GM19351 (cell line): Measurements from ENCODE around the gene VIL1.

Experiments used
- ATAC-seq: cut with Tn5 transposase; IDR thresholded peaks from one replicate; pipeline ENCODE4 v1.9.1; 2021; ENCODE audit warnings: mild to moderate bottlenecking, moderate library complexity; ENCODE audit not compliant: unreplicated experiment

VIL1 gene

DNA sequence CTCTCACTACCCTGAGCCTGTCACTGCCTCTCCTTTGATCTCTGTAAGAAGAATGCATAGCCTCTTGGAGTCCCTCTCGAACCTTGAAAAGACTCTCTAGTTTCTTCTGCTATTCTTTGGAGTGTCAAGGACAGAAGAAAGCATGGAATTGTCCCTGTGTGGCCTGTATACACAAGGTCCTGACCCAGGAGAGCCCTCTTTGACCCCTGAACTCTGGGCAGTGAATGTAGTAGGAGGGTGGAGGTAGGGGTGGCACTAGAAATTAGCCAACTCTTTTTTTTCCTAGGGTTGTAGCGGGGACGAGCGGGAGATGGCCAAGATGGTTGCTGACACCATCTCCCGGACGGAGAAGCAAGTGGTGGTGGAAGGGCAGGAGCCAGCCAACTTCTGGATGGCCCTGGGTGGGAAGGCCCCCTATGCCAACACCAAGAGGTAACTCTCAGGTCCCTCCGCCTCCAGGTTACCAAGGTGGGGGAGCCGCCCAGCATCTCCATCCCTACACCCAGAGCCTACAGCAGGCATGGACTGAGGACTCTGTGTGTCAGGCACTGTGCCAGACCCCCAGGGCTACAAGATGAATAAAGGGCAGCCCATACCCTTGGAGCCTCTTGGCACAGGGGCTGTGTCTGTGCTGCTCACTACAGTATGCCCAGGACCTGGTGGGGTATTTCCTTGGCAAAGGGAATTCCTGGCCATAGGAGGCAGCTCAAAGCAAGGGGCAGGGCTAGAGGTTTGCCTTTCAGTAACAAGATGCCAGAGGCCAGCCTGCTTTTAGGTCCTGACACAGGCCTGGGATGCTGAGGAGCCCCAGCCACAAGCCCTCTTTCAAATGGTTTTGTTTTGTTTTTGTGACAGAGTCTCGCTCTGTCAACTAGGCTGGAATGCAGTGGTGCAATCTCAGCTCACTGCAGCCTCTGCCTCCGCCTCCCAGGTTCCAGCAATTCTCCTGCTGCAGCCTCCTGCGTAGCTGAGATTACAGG, 16.4 kb downstream of the VIL1 start:
- ATAC-seq: no peak

DNA sequence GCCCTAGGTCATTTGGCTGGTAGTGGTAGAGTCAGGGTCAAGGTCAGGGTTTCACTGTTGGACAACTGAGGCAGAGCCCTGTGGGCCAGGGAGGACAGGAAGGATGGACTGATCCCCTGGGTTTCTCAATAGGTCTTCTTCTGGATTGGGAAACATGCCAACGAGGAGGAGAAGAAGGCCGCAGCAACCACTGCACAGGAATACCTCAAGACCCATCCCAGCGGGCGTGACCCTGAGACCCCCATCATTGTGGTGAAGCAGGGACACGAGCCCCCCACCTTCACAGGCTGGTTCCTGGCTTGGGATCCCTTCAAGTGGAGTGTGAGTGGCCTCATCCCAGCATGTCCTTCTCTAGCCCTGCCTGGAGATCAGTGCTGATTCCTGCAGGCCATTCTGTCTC, 18.1 kb downstream of the VIL1 start:
- no peak for ATAC-seq

DNA sequence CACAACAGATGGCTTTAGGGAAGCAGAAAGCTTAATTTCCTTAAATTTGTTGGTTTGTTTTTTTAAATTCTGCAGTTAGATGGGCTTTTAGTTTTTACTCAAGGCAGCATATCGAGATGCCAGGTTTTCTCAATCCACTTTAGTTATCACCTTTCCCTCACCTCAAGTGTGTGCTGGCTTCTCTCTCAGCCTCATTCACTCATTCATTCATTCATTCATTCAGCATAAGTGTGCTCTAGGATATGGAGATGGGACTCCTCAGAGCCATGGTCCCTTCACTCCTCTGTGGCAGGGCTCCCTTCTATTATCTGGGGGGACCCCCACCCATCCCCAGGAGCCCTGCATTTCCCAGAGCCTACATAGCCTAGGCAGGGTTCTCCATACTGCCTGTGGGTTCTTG, 19.0 kb downstream of the VIL1 start:
- no peak for ATAC-seq

DNA sequence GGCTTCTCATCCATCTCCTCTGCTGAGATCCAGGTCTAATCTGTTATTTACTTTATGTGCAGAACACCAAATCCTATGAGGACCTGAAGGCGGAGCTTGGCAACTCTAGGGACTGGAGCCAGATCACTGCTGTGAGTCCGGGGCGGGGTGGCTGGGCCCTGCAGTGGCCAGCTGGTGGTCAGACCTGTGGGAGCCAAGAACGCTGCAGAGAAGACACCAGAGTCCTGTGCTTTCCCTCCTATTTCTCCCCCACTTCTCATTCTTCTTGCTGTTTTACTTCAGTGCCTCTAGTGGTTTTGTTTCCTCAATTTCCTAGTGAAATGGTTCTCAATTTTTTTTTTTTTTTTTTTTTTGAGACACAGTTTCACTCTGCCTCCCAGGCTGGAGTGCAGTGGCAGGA, 19.7 kb downstream of the VIL1 start:
- no peak for ATAC-seq

DNA sequence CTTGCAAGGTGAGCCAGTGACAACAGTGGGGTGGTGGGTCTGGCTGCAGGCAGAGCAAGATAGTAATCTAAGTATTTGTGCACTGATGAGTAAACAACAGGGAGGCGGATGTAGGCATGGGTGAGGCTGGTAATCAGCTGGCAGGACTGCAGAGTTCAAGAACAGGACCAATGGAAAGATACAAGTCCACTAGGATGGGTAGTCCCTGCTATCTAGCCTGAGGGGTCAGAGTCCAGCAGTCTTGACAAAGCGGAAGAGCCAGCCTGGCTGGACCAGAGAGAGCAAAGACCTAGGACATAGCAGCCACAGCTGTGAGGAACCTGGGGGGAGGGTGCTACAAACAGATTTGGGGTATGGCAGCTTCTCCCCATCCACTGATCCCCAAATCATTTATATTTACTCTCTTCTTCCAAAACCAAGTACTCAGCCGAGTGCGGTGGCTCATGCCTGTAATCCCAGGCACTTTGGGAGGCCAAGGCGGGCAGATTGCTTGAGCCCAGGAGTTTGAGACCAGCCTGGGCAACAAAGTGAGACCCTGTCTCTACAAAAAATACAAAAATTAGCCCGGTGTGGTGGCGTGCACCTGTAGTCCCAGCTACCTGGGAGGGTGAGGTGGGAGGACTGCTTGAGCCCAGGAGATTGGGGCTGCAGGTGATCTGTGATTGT, 25.9 kb downstream of the VIL1 start:
- ATAC-seq: no peak

DNA sequence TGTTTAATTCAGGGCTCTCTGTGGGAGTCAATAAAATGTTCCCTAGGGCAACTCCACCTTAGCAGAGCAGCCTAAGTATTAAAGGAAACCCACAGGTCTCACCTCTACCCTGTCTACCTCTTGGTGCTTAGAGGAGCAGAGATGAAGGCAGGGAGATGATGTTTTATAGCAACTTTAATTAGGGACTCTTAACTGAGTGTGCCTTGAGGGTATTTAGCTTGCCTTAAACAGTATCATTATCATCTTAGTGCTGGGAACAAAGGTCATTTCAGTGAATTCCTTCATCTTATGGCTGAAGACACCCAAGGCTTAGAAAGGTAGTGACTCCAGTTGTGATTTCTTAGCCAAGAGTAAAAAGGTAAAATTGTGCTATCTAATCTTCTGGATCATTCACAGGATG, 26.7 kb downstream of the VIL1 start:
- no peak for ATAC-seq

DNA sequence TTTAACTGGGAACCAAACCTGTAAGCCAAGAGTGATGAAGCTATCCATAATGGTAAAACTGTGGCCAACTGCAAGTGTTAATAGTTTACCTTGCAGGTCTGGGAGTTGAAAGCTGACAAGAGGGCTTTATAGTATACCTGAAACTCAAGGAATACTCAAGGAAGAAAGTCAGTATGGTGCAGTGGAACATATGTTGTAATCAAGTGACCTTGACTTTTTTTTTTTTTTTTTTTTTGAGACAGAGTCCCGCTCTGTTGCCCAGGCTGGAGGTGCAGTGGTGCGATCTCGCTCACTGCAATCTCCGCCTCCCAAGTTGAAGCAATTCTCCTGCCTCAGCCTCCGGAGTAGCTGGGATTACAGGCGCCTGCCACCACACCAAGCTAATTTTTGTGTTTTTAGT, 27.6 kb downstream of the VIL1 start:
- ATAC-seq: no peak

DNA sequence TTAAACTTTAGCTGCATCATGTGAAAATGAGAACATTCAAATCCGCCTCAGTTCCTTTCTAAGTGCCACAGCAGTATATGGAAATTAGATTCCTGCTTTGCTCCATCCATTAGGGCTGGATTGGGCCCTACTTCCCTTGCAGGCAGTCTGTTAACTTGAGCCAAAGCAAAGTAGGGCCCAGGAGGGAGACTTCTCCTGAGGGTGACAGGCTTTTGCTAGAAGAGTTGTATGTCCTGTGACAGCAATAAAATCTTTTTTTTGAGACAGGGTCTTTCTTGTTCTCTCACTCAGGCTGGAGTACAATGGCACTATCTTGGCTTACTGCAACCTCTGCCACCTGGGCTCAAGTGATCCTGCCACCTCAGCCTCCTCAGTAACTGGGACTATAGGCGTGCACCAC, 28.1 kb downstream of the VIL1 start:
- no peak for ATAC-seq

DNA sequence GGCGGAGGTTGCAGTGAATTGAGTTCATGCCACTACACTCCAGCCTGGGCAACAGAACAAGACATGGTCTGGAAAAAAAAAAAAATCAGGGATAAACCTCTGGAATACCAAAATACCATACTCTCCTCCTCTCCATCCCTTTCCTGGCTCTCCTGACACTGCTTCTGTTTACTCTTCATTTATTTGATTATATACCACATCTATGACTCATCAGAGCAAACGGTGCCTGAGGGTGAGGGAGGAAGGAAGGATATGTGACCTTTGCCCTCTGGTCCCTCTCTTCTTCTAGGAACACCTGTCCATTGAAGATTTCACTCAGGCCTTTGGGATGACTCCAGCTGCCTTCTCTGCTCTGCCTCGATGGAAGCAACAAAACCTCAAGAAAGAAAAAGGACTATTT, 30.0 kb downstream of the VIL1 start:
- ATAC-seq: no peak

DNA sequence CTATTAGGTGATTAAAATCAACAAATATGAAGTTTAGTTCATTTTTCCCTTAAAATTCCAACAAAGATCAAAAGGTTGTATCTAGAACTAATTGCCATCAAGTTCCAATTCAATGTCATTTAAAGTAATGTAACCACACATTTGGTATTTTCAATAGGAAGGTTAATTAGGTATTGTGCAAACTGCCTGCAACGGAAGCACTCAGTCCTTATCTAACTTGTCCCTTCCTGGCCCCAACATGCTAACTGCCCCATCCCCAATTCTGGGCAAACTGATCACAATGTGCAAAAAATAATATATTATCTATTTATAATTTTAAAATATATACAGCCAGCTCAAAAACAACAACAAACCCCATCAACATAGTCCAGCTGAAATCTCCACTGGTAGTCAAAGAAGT, 33.2 kb downstream of the VIL1 start:
- no peak for ATAC-seq

DNA sequence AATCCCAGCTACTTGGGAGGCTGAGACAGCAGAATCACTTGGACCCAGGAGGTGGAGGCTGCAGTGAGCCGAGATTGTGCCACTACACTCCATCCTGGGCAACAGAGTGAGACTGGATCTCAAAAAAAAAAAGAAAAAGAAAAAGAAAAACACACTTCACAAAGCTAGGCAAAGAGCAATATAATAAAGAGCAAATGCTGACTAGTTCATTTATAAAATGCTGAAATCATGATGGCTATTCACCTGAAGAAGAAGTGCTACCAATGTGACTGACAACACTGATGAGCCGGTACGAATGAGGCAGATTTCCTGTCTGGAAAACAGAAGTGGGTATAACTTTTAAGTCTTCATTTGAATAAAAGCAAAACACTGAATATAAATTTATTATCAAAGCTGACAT, 37.9 kb downstream of the VIL1 start:
- no peak for ATAC-seq

DNA sequence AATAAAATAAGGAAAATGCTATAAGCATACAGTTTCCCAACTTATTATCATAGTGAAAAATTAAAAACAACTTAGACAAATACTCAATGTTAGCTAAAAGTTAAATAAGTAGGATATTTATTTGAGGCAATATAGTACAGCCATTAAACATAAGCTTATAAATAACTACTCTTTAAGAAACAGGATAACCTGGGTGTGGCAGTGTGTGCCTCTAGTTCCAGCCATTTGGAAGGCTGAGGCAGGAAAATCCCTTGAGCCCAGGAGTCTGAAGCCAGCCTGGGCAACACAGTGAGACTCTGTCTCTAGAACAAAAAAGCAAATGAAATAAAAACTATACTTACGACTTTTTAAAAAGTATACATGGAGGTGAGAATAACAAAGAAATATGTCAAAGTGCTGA, 39.7 kb downstream of the VIL1 start:
- ATAC-seq: no peak

DNA sequence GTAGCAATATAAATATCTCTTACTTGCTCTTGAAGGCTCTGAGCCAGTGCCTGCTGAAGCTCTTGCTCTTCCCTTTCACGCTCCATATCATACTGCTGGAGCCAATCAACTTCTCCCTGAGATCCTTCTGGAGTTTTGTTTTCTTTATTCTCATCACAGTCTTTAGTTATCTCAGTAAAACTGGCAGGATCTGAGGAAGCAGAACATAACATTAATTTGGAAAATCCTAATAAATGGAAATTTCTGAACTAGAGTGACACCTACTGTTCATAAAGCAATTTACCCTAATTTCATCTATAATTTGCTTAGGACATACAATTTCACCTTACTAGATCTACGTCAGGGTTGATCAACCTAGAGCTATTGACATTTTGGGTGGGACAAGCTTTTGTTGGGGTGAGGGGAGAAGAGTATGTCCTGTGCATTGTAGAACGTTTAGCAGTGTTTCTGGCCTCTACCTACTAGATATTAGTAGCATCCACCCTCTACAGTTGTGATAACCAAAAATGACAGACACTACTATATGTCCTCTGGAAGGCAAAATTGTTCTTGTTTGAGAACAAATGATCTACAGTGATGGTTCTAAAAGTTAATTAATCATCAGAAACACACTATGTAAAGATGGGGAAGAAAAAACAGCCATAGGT, 47.2 kb downstream of the VIL1 start:
- no peak for ATAC-seq

DNA sequence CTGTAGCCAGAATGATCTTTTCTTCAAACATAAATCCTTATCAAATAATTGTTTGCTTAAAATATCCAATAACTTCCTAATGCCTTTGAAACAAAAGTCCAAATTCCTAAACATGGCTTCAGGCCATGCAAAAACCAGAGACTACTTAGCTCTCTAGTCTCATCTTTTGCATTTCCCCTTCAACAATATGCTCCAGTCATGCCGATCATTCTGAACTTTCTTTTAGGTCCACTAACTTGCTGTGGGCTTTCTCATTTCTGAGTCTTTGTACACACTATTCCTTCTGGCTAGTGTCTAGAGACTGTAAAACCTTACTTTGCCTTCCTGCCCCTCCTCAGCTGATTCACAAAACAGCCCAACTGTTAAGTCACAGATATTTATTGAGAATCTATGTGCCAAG, 51.5 kb downstream of the VIL1 start:
- ATAC-seq: no peak

DNA sequence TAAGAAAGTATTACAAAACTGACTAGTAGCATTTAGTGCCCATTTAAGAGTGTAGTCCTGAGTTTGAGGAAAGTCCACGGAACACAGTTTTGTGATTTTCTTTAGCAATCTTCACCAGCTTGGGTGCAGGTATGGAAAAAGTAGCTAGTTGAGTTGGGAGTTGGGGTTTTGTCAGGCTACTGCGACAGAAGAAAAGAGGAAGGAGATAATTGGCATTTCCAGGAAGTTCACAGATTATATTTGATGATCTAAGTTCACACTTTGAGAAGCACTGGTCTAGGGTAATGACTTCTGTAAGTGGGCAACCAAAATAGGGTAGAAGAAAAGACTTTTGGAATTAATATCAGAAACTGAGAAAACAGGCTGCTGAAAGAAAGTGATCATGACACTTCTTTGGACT, 52.1 kb downstream of the VIL1 start:
- ATAC-seq: no peak

DNA sequence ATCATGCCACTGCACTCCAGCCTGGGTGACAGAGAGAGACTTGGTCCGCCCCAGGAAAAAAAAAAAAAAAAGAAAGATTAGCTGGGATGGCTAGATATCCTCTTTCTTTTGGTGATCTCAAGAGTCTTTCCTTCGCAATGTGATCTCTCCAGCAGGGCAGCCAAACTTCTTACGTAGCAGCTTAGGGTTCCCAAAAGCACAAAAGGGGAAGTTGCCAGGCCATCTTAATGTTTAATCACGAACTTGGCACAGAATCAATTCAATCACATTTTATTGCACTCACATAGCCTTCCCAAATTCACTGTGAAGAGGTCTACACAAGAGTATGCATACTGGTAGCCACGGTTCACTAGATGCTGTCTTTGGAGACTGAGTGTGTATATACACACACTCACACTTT, 53.1 kb downstream of the VIL1 start:
- no peak for ATAC-seq

DNA sequence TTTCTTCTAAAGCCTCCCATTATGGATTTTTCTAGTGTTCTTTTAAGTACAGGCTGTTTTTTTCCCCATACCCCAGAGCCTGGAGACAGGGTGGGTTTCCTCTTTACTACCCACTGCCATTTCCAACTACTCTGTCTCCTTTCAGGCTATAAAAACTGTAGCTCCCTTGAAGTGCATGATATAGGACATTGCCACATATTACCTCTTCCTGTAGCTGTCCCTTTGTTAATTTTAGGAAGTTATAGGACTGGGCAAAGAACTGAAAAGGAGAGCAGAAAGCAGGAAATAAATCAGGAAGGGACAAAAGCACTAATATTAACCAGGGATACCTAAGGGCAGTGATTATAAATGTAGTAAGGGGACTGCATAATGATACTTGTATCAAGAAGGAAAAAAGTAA, 54.1 kb downstream of the VIL1 start:
- no peak for ATAC-seq

DNA sequence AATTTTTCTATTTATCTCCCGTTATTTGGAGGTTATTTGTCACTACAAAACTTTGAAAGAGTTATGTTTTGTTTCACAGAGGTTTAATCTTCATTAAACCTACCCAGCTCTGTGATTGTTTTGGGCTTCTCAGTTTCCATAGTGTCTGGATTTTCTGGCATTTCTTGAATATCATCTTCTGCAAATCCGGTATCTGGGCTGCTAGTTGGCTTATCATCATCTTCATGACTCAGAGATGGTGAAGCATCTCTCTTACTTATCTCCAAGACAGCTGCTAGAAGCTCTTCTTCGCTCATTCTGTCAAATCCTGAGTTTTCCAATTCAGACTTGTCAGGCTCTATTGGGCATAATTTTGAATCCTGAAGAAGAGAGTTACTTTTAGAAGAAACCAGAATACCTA, 55.6 kb downstream of the VIL1 start:
- ATAC-seq: no peak

DNA sequence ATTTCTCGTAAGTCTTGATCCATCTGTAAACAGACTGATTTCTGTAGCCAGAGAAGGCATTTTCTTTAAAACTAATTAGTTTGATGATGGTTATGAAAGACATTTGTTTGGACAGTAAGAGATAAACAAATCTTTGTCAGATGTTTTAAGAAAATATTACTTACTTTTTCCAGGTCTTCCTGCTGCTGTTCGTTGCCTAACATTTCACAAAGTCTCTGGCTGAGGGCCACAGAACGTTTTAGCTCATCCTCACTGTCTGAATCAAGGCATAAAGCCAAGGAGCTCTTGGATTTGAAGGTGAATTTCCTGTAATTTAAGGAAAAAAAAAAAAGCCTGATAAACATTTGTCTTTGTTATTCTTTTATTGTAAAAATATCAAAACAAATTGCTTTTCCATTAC, 57.8 kb downstream of the VIL1 start:
- no peak for ATAC-seq

DNA sequence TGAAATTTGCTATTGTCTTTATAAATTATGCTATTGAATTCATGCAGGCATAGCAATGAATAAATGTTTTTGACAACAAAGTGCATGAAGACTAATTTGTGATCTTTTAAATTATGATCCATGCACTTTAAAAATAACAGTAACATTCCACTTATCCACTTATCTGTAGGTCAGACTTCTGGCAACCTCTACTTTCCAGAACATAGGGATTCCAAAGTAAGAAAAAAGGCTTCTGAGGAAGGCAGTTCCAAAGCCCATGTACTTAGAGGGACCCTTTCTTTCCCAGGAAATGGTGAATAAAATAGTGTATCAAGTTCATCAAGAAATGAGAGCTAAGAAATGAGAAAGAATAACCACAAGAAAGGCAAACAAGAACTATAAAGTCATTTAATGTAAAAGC, 58.3 kb downstream of the VIL1 start:
- no peak for ATAC-seq

DNA sequence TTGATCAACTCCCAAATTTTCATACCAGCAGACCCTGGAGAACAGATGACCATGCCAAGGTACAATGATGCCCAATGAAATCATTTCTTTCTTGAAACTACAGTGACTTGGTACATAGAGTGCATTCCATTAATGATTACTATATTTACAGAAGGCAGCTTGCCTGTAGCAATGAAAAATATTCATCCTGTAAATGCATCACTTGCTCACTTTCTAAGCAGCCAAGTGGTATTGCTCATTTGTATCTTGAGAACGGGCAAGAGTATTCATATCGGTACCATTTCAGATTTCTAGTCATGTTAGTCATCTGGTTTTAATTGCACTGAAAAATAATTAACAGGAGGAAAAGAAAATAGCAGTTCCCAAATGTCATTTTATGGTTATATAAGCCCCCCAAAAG, 59.6 kb downstream of the VIL1 start:
- ATAC-seq: no peak

DNA sequence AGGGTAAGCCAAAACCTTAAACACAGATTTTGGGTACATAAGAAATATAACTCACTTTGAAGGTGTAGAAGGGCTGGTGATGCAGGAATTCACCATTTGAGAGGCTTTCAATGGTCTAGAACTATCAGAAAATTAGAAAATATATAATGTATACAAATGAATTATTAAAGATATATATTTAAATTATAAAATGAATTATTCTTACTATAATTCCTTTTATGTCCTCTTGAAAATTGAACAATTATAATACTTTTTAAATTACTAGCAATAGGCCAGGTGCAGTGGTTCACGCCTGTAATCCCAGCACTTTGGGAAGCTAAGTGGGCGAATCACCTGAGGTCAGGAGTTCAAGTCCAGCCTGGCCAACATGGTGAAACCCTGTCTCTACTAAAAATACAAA, 60.7 kb downstream of the VIL1 start:
- ATAC-seq: no peak
